ENCODE measurements around the gene OGFOD2. TPM values are rescaled to one million over a fixed set of nuclear protein-coding genes. Genes with fewer than 3 reads are reported as not detected.

OGFOD2 gene
- total and polyA plus RNA-seq, 9 of the 15 experiments (the other 6 are each of a cell fraction or from before 2014, with no cell fraction given) = 1.4 to 111 (median 18.5) TPM

DNA sequence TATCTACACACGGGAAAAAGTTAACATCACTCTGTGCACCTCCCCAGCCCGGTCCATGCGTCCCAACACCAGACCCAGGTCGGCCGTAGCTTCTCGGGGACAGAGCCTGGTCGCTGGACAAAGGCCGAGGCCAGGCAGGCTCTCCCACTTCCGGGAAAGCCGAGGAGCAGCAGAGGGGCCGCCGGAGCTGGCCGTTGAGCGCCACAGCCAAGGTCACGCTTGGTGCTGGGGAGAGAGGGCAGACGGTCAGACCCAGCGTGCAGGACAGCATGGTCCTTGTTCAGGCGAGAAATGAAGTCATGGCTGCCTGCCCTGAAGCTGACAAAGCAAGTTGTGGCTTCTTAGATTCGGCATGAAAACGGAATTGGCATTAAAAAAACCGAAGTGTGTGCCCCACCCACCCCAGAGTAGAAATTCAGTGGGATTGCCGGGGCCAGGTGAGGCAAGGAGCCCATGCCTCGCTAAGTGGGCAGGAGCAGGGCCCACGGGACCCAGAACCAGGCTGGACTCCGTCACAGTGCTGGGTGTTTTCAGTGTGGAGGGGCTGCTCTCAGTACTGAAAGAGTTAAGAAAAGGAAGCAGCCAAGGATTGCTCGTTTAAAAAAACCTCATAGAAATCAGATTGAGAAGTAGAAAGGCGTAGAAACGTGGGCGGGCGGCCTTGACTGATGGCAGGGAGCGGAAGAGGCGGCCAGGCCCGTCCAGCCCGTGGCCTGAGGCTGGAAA, 9.7 kb downstream of the OGFOD2 start (continued):
- TF ChIP-seq ZBTB9 (CRISPR knock-in tag; IDR thresholded peaks at IDR 0.05) = 0 out of 2 replicates have a peak, but pooled peaks have one; percentile 17
- TF ChIP-seq ZNF561 (CRISPR knock-in tag; conservative IDR thresholded peaks at IDR 0.05) = no peak
- no peak for TF ChIP-seq NCOA4 (IDR thresholded peaks at IDR 0.05; ENCODE audit: partially characterized antibody)
- TF ChIP-seq, protein P1, sequence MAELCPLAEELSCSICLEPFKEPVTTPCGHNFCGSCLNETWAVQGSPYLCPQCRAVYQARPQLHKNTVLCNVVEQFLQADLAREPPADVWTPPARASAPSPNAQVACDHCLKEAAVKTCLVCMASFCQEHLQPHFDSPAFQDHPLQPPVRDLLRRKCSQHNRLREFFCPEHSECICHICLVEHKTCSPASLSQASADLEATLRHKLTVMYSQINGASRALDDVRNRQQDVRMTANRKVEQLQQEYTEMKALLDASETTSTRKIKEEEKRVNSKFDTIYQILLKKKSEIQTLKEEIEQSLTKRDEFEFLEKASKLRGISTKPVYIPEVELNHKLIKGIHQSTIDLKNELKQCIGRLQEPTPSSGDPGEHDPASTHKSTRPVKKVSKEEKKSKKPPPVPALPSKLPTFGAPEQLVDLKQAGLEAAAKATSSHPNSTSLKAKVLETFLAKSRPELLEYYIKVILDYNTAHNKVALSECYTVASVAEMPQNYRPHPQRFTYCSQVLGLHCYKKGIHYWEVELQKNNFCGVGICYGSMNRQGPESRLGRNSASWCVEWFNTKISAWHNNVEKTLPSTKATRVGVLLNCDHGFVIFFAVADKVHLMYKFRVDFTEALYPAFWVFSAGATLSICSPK (IDR thresholded peaks at IDR 0.05; ENCODE audit: borderline replicate concordance) = no peak
- TF ChIP-seq EZH2 (IDR thresholded peaks at IDR 0.05; ENCODE audit: borderline replicate concordance, low read depth, low read length) = no peak
- TF ChIP-seq CHD2 (IDR thresholded peaks at IDR 0.05; ENCODE audit: low read depth, low read length) = no peak

Measured in K562 (cell line).